IMR-90 (cell line): ENCODE measurements around the gene AVPR2. TPM values are rescaled to one million over a fixed set of nuclear protein-coding genes. Genes with fewer than 3 reads are reported as not detected.

Source experiments
- ATAC-seq: fragments of 200-7000 bp; cut with Tn5 transposase; 2 replicates; pipeline ENCODE4 v1.9.1; 2020; ENCODE audit warnings: low read depth, mild to moderate bottlenecking, moderate library complexity
- BruUV-seq: library from RNA; stranded (reverse); fragments of 400-500 nt; replicated peaks from 2 replicates; lab custom pipeline; 2021; lab: Mats Ljungman, UMichigan
- CTCF ChIA-PET: fragments of 300-600 bp; formaldehyde crosslinking; extraction: SDS; loops from one replicate; lab custom pipeline; 2021; ENCODE audit warnings: antibody characterized with exemption; lab: Yijun Ruan, JAX
- POLR2A ChIA-PET: fragments of 300-600 bp; sonication (Branson Sonifier 250); formaldehyde crosslinking; loops from one replicate; lab custom pipeline; 2022; ENCODE audit warnings: antibody characterized with exemption; ENCODE audit not compliant: unreplicated experiment; lab: Charles Lee
- DNase-seq: peaks from one replicate; pipeline ENCODE4 v3.0.0; 2013
- H2AFZ ChIP-seq: replicated peaks from 2 replicates; pipeline ENCODE3; 2013; ENCODE audit warnings: low read length, mild to moderate bottlenecking; ENCODE audit not compliant: poor library complexity
- H2AK5ac ChIP-seq: 2 replicates; pipeline ENCODE4 v1.6.1; 2013; ENCODE audit warnings: low read depth, low read length, inconsistent platforms
- H2AK9ac ChIP-seq: replicated peaks from 2 replicates; pipeline ENCODE3; 2013; ENCODE audit warnings: mild to moderate bottlenecking, low read depth, low read length, moderate library complexity; ENCODE audit not compliant: poor library complexity
- H2BK120ac ChIP-seq: 2 replicates; pipeline ENCODE4 v1.6.1; 2013; ENCODE audit warnings: low read depth, low read length, inconsistent platforms
- H2BK15ac ChIP-seq: 3 replicates; pipeline ENCODE4 v1.6.1; 2013; ENCODE audit warnings: low read depth, low read length, inconsistent platforms
- H2BK20ac ChIP-seq: 2 replicates; pipeline ENCODE4 v1.6.1; 2013; ENCODE audit warnings: low read depth, mild to moderate bottlenecking, inconsistent platforms, low read length, moderate library complexity
- H2BK5ac ChIP-seq: 2 replicates; pipeline ENCODE4 v1.6.1; 2013; ENCODE audit warnings: mild to moderate bottlenecking, low read depth, low read length, inconsistent platforms; ENCODE audit not compliant: poor library complexity, severe bottlenecking
- H3K14ac ChIP-seq: replicated peaks from 2 replicates; pipeline ENCODE4 v1.6.1; 2013; ENCODE audit warnings: low read depth, low read length, inconsistent platforms
- H3K18ac ChIP-seq: 2 replicates; pipeline ENCODE4 v1.6.1; 2013; ENCODE audit warnings: low read depth, low read length, control low read depth
- H3K23ac ChIP-seq: 2 replicates; pipeline ENCODE4 v1.6.1; 2013; ENCODE audit warnings: low read depth, low read length, inconsistent platforms
- H3K27ac ChIP-seq: 2 replicates; pipeline ENCODE4 v1.5.1; 2013; ENCODE audit warnings: mild to moderate bottlenecking, control low read depth, low read length; ENCODE audit not compliant: insufficient read depth
- H3K27me3 ChIP-seq: 2 replicates; pipeline ENCODE4 v1.6.1; 2013; ENCODE audit warnings: low read length; ENCODE audit not compliant: control insufficient read depth, insufficient read depth
- H3K36me3 ChIP-seq: 2 replicates; pipeline ENCODE4 v1.6.1; 2013; ENCODE audit warnings: low read length, mixed read lengths; ENCODE audit not compliant: control insufficient read depth, insufficient read depth
- H3K4ac ChIP-seq: 2 replicates; pipeline ENCODE4 v1.6.1; 2013; ENCODE audit warnings: low read depth, low read length, inconsistent platforms
- H3K4me1 ChIP-seq: 2 replicates; pipeline ENCODE4 v1.6.1; 2013; ENCODE audit warnings: low read length, mixed read lengths; ENCODE audit not compliant: control insufficient read depth, insufficient read depth
- H3K4me2 ChIP-seq: 2 replicates; pipeline ENCODE4 v1.6.1; 2013; ENCODE audit warnings: low read depth, mild to moderate bottlenecking, control low read depth, low read length, moderate library complexity
- H3K4me3 ChIP-seq: 2 replicates; pipeline ENCODE4 v1.5.1; 2013; ENCODE audit warnings: low read depth, mild to moderate bottlenecking, control low read depth, low read length, moderate library complexity; ENCODE audit not compliant: insufficient read depth
- H3K56ac ChIP-seq: 2 replicates; pipeline ENCODE4 v1.6.1; 2013; ENCODE audit warnings: low read length, inconsistent platforms; ENCODE audit not compliant: insufficient read depth; ENCODE audit errors: extremely low read depth
- H3K79me1 ChIP-seq, 2 experiments: 2 replicates each; pipeline ENCODE4 v1.6.1; 2013; ENCODE audit warnings: low read length in 2 of 2, inconsistent platforms in 1 of 2, low read depth in 1 of 2
- H3K9ac ChIP-seq: 2 replicates; pipeline ENCODE4 v1.6.1; 2013; ENCODE audit warnings: low read depth, low read length, control low read depth
- H3K9me1 ChIP-seq: 2 replicates; pipeline ENCODE4 v1.6.1; 2013; ENCODE audit warnings: low read length, inconsistent platforms; ENCODE audit not compliant: insufficient read depth
- H3K9me3 ChIP-seq: 2 replicates; pipeline ENCODE4 v1.6.1; 2013; ENCODE audit warnings: low read length; ENCODE audit not compliant: control insufficient read depth, insufficient read depth
- H4K20me1 ChIP-seq: 2 replicates; pipeline ENCODE4 v1.6.1; 2013; ENCODE audit warnings: low read length, inconsistent platforms; ENCODE audit not compliant: insufficient read depth
- H4K5ac ChIP-seq: 2 replicates; pipeline ENCODE4 v1.6.1; 2013; ENCODE audit warnings: mild to moderate bottlenecking, low read depth, low read length, control low read depth
- H4K8ac ChIP-seq, 2 experiments: 2 replicates each; pipeline ENCODE4 v1.6.1; 2013; ENCODE audit warnings: low read depth in 2 of 2, low read length in 2 of 2, control low read depth in 1 of 2, inconsistent platforms in 1 of 2
- H4K91ac ChIP-seq: 2 replicates; pipeline ENCODE4 v1.6.1; 2013; ENCODE audit warnings: low read depth, low read length, inconsistent platforms; ENCODE audit not compliant: insufficient read depth
- BHLHE40 ChIP-seq: fragments of 150-350 bp; IDR thresholded peaks from 2 replicates; pipeline ENCODE4 v1.6.1; 2016; ENCODE audit warnings: mild to moderate bottlenecking, low read depth, low read length
- CHD1 ChIP-seq: IDR thresholded peaks from 2 replicates; pipeline ENCODE4 v1.6.1; 2012; ENCODE audit warnings: low read depth, low read length, improper control_type of control experiment
- CTCF ChIP-seq: conservative IDR thresholded peaks from 2 replicates; pipeline ENCODE4 v1.5.1; 2012; ENCODE audit warnings: mild to moderate bottlenecking, low read depth, low read length, improper control_type of control experiment
- ELK1 ChIP-seq: fragments of 150-350 bp; IDR thresholded peaks from 2 replicates; pipeline ENCODE4 v1.6.1; 2016; ENCODE audit warnings: low read depth, mild to moderate bottlenecking, low read length, moderate library complexity, borderline replicate concordance
- FOS ChIP-seq: fragments of 150-350 bp; IDR thresholded peaks from 2 replicates; pipeline ENCODE4 v1.6.1; 2016; ENCODE audit warnings: low read depth, low read length
- MAFK ChIP-seq: IDR thresholded peaks from 2 replicates; pipeline ENCODE4 v1.6.1; 2012; ENCODE audit warnings: low read depth, low read length, improper control_type of control experiment
- MAZ ChIP-seq: IDR thresholded peaks from 2 replicates; pipeline ENCODE4 v1.6.1; 2012; ENCODE audit warnings: low read depth, mild to moderate bottlenecking, low read length, improper control_type of control experiment, moderate library complexity, borderline replicate concordance
- NFE2L2 ChIP-seq: fragments of 150-350 bp; IDR thresholded peaks from 2 replicates; pipeline ENCODE4 v1.6.1; 2016; ENCODE audit warnings: low read depth, mild to moderate bottlenecking, low read length
- POLR2A ChIP-seq: IDR thresholded peaks from 2 replicates; pipeline ENCODE4 v1.6.1; 2012; ENCODE audit warnings: mild to moderate bottlenecking, low read depth, low read length
- RAD21 ChIP-seq: IDR thresholded peaks from 2 replicates; pipeline ENCODE4 v1.6.1; 2012; ENCODE audit warnings: low read length, improper control_type of control experiment
- RCOR1 ChIP-seq: IDR thresholded peaks from 2 replicates; pipeline ENCODE4 v1.6.1; 2012; ENCODE audit warnings: mild to moderate bottlenecking, low read length, improper control_type of control experiment; ENCODE audit not compliant: insufficient replicate concordance
- RFX5 ChIP-seq: IDR thresholded peaks from 2 replicates; pipeline ENCODE4 v1.8.0; 2012; ENCODE audit warnings: low read depth, mild to moderate bottlenecking, low read length, moderate library complexity
- SMC3 ChIP-seq: fragments of 150-350 bp; IDR thresholded peaks from 2 replicates; pipeline ENCODE4 v1.6.1; 2016; ENCODE audit warnings: low read depth, mild to moderate bottlenecking, antibody characterized with exemption, low read length, moderate library complexity
- USF2 ChIP-seq: fragments of 150-350 bp; IDR thresholded peaks from 2 replicates; pipeline ENCODE4 v1.6.1; 2017; ENCODE audit warnings: mild to moderate bottlenecking, antibody characterized with exemption, low read length, low read depth
- WGBS, 2 experiments: methylation state at CpG; one replicate each; pipeline versions ENCODE4 v1.1.5 to v1.1.7; 2013; ENCODE audit warnings: missing lambda C conversion rate in 2 of 2; ENCODE audit not compliant: insufficient read length in 1 of 2; ENCODE audit errors: extremely low coverage in 2 of 2; 5-methylcytosine and 5-hydroxymethylcytosine counted together
- dilution Hi-C: fragments of 300-500 bp; cut with HindIII; formaldehyde crosslinking; loops from one replicate; pipeline ENCODE4 v1.14.3; 2018; ENCODE audit warnings: low sequenced_read_pairs; ENCODE audit not compliant: unreplicated experiment
- in situ Hi-C: fragments of 300-500 bp; cut with MboI; formaldehyde crosslinking; loops from 3 replicates; pipeline ENCODE4 v1.14.3; 2019; ENCODE audit warnings: low sequenced_read_pairs, inconsistent platforms, mixed read lengths
- intact Hi-C: fragments of 100-400 bp; cut with micrococcal nuclease; formaldehyde crosslinking; loops from 2 replicates; pipeline ENCODE4 v1.10.0; 2022
- polyA plus RNA-seq, 3 experiments: library from polyadenylated mRNA; depleted of rRNA; stranded (reverse); fragments of >200 nt; gene quantifications; 2 replicates each; pipeline ENCODE4 v1.2.3, GENCODE V29; 2012; ENCODE audit warnings: low replicate concordance in 1 of 3
- total RNA-seq: library from RNA; depleted of rRNA; stranded (reverse); fragments of >200 nt; gene quantifications from 2 replicates; pipeline ENCODE4 v1.2.3, GENCODE V29; 2012

The AVPR2 gene
- total and polyA plus RNA-seq, 2 of the 4 experiments (the other 2 are of a cell fraction): not detected

DNA sequence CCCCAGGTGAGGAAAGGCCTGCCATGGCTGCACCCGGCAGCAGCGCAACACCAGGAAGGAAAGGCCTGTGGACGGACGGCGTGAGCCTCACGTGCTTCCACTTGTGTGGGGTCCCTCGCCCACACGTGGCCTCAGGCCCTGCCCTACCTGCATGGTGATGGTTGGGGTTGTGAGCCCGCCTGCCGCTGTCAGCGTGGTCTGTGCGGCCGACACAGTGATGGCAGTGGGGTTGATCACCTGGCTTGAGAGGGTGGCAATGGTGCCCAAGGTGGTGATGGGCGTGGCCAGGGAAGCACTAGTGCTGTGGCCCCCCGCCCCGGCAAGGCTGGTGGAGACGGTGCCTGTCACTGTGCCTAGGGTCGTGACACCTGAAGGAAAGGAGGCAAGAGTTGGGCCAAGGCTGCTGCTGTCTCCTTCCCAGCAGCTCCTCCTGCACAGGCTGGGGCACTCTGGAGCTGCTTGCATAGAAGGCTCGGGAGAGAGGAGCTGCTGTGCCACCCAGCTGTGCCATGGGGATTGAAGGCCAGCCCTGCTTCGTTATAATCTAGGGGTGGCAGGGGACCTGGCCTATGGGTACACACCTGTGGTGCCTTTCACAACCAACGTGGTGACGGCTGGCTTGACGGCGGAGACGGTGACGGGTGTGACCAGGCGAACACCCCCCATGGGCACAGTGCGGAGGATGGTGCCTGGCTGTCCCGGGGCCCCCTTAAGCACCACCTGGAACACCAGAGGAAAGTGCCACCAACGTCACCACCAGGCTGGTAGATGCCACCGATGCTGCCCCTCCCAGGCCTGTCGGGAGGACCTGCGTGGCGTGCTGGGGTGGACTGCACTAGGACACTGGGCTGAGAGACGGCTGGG is 51.8 kb downstream of the AVPR2 start:
- Histone ChIP-seq H4K91ac (no peak overlapping the region), H2BK120ac (no peak overlapping the region), H3K9ac (no peak overlapping the region), H3K4me3 (no peak overlapping the region), H2AFZ (no peak overlapping the region), H4K20me1 (no peaks in the 10 kb centered on the region; the same call in 1 of the 2 replicates), H2AK5ac (no peak overlapping the region), H2AK9ac (no peak overlapping the region), H3K27ac (no peak overlapping the region), H3K4ac (no peak overlapping the region), H3K18ac (no peak overlapping the region), H4K5ac (no peak overlapping the region), H3K9me3 (no peaks in the 10 kb centered on the region), H4K8ac (no peak overlapping the region), H3K27me3 (no peaks in the 10 kb centered on the region), H3K79me1 (peaks cover 0 to 6% of the 10 kb centered on the region in 2 experiments; a peak in 3 of 4 replicates), H3K23ac (no peak overlapping the region), H2BK20ac (no peak overlapping the region), H3K14ac (no peak overlapping the region), H3K4me1 (peaks cover 4% of the 10 kb centered on the region), H2BK5ac (no peak overlapping the region), H3K9me1 (no peaks in the 10 kb centered on the region), H3K56ac (no peak overlapping the region), H3K4me2 (no peak overlapping the region), H2BK15ac (no peak overlapping the region), H3K36me3 (peaks cover 84% of the 10 kb centered on the region)
- 80% methylated on average over 19 of the region's 35 CpGs; no CpG with 5 or more reads in 1 of the 2 experiments for WGBS, 2 experiments
- BruUV-seq: no TSS peak
- intact Hi-C loops (no loop called here), dilution Hi-C loops (no loop called here), in situ Hi-C loops (no loop called here)
- ChIA-PET CTCF (no interaction called here), POLR2A (no interaction called here)
- ATAC-seq (no peak), DNase-seq (no peak)
- TF ChIP-seq MAFK: no peak
- no peak for TF ChIP-seq USF2
- TF ChIP-seq RAD21: no peak
- no peak for TF ChIP-seq SMC3
- TF ChIP-seq BHLHE40: no peak
- TF ChIP-seq RCOR1: no peak
- no peak for TF ChIP-seq POLR2A
- no peak for TF ChIP-seq FOS
- TF ChIP-seq ELK1: no peak
- TF ChIP-seq RFX5: no peak
- no peak for TF ChIP-seq CHD1
- no peak for TF ChIP-seq CTCF
- TF ChIP-seq NFE2L2: no peak
- TF ChIP-seq MAZ: no peak
